Skeletal muscle satellite cell (primary cell): ENCODE measurements around the gene ZNF492.
"Not testable (repeated sequence)": the region's sequence is repeated elsewhere in the genome, so short reads cannot be mapped to it uniquely, and the experiment has no call there.

Experiments used
- H3K27me3 ChIP-seq: 2 replicates; pipeline ENCODE4 v1.7.0; 2013; ENCODE audit warnings: low read length; ENCODE audit not compliant: control insufficient read depth, insufficient read depth
- H3K36me3 ChIP-seq: 2 replicates; pipeline ENCODE4 v1.7.0; 2013; ENCODE audit warnings: mild to moderate bottlenecking, control low read depth, low read length; ENCODE audit not compliant: insufficient read depth
- H3K4me1 ChIP-seq: 2 replicates; pipeline ENCODE4 v1.7.0; 2013; ENCODE audit warnings: low read length; ENCODE audit not compliant: control insufficient read depth, insufficient read depth
- H3K4me2 ChIP-seq: 2 replicates; pipeline ENCODE4 v1.7.0; 2013; ENCODE audit warnings: mild to moderate bottlenecking, low read length
- H3K4me3 ChIP-seq: 2 replicates; pipeline ENCODE4 v1.7.0; 2013; ENCODE audit warnings: low read length
- H3K9ac ChIP-seq: 2 replicates; pipeline ENCODE4 v1.7.0; 2013; ENCODE audit warnings: mild to moderate bottlenecking, low read depth, low read length, moderate library complexity
- H3K9me3 ChIP-seq: replicated peaks from 2 replicates; pipeline ENCODE4 v1.7.0; 2013; ENCODE audit warnings: mild to moderate bottlenecking, control low read depth, low read length

The ZNF492 gene

DNA sequence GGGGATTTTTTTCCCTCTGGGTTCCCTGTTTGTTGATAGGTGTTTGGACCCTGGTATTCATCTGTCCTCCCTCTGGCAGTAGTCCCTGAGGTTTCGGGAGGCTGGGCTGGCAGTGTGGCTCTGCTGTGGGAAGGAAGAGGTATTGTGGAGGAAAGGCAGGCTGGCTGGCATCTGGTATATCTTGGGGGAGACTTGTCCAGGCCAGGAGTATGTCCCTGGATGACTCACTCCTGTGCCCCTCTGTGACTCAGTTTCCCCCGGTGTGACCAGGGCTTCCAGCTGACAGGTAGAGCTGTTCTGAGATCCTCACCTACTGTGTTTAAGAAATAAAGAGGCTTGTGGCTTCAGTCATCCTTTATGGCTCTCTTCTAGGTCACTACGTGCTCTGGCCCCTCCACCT, 14.2 kb upstream of the ZNF492 start:
- Histone ChIP-seq H3K9me3 (peaks cover 3% of the 10 kb centered on the region), H3K4me2 (no peak overlapping the region), H3K9ac (no peak overlapping the region), H3K27me3 (no peaks in the 10 kb centered on the region), H3K4me3 (no peak overlapping the region), H3K4me1 (no peaks in the 10 kb centered on the region), H3K36me3 (no peaks in the 10 kb centered on the region)

DNA sequence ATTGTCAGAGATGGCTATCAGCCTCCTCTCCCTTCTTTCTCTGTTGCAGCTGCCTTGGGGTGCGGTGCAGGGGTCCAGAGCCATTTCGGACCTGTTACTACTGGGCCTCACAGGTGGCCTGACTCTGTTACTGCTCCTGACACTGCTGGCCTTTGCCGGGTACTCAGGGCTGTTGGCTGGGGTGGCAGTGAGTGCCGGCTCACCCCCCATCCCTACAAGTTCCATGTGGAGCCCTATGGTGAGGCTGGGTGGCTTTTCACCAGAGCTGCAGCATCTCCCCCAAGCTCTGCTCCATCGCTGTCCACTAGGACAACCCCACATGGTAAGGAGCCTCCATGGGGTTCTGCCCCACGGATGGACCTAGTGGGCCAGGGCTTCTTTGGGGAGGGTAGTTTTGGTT, 13.7 kb upstream of the ZNF492 start:
- H3K9ac ChIP-seq: no peak overlapping the region
- no peaks in the 10 kb centered on the region for H3K4me1 ChIP-seq
- peaks cover 3% of the 10 kb centered on the region for H3K9me3 ChIP-seq
- H3K4me2 ChIP-seq: no peak overlapping the region
- H3K4me3 ChIP-seq: no peak overlapping the region
- H3K27me3 ChIP-seq: no peaks in the 10 kb centered on the region
- H3K36me3 ChIP-seq: no peaks in the 10 kb centered on the region

DNA sequence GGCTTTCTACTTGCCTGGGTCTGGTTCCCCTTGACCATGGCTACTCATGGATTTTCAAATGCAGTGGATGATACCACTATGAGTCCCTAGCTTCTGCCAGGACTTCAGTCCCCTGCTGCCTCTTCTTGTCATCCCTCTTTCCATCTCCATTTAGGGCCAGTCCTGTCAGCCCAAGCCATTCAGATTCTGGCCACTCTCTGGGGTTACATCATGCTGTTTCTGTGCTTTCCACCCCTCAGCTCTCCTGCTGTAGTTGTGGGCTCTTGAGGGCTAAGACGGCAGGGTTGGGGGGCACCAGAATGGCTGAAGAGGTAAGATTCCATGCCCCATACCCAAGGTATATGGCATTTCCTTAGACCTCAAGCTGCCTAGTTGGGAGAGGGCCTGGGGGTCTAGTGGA, 13.2 kb upstream of the ZNF492 start:
- H3K4me1 ChIP-seq: no peaks in the 10 kb centered on the region
- no peaks in the 10 kb centered on the region for H3K36me3 ChIP-seq
- peaks cover 3% of the 10 kb centered on the region for H3K9me3 ChIP-seq
- H3K27me3 ChIP-seq: no peaks in the 10 kb centered on the region
- no peak overlapping the region for H3K4me2 ChIP-seq
- no peak overlapping the region for H3K9ac ChIP-seq
- no peak overlapping the region for H3K4me3 ChIP-seq

DNA sequence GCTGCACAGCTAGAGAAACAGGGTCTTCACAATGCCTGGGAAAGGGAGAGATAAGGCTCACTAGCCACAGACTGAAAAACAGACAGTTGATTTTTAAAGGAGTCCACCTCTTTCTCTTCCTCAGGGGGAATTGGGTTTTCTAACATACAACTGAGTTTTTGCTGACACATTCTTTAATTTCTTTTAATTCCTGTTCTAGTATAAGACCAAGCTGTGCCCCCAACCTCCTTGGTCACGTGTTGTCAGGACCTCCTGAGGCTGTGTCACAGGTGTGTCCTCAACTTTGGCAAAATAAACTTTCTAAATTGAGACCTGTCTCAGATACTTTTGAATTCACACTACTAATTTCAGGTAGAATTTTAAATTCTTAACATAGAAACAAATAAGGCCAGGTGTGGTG, 12.1 kb upstream of the ZNF492 start:
- Histone ChIP-seq H3K36me3 (no peaks in the 10 kb centered on the region), H3K4me3 (no peak overlapping the region), H3K9me3 (peaks cover 3% of the 10 kb centered on the region), H3K9ac (no peak overlapping the region), H3K4me2 (no peak overlapping the region), H3K27me3 (no peaks in the 10 kb centered on the region), H3K4me1 (no peaks in the 10 kb centered on the region)

GRCh38 chr19:22622901-22623840, 11.0 kb upstream of the ZNF492 start:
- H3K4me3 ChIP-seq: no peak overlapping the region
- H3K27me3 ChIP-seq: no peaks in the 10 kb centered on the region
- H3K9me3 ChIP-seq: peaks cover 8% of the 10 kb centered on the region
- no peak overlapping the region for H3K9ac ChIP-seq
- H3K4me1 ChIP-seq: no peaks in the 10 kb centered on the region
- H3K4me2 ChIP-seq: no peak overlapping the region
- no peaks in the 10 kb centered on the region for H3K36me3 ChIP-seq

- Histone ChIP-seq H3K9ac (no peak overlapping the region), H3K4me1 (no peaks in the 10 kb centered on the region), H3K36me3 (no peaks in the 10 kb centered on the region), H3K4me2 (no peak overlapping the region), H3K27me3 (no peaks in the 10 kb centered on the region), H3K9me3 (peaks cover 11% of the 10 kb centered on the region), H3K4me3 (no peak overlapping the region)
Observed at GRCh38 chr19:22623841-22624221, 10.3 kb upstream of the ZNF492 start.

DNA sequence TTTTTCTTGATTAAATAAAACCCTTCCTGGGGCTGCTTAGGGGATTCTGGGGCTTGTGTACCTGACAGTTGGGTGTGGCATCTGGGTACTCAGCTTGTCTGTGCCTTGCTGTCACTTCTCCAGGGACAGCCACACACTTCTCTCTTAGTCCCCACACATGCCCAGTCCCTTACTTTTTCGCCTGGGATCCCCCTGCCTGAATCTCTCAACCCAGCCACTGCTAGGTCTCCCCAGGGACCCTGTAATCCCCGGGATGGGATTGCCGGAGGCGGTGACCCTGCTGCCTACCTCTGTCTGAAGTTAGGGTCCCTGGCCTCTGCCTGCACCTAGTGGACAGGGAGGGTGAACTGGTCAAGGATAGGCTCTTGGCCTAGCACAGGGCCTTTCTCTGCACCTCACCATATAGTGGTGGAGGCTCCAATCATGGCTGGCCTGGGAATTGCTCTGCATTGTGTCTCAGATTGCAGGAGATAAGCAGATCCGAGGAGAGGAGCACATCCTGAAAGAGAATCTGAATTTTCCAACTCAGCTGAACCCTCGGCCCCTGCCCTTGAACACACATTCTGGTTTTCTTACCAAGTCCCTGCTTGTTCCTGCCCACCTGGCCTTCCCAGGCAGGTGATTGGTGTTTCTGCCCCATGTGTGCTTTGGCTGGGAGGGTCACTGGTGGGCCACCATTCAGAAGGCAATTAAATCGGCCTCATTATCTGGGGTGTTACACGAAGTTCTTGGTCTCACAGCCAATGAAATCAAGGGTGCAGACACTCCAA, 8.7 kb upstream of the ZNF492 start:
- Histone ChIP-seq H3K4me2 (no peak overlapping the region), H3K4me3 (no peak overlapping the region), H3K27me3 (no peaks in the 10 kb centered on the region), H3K9me3 (peaks cover 11% of the 10 kb centered on the region), H3K4me1 (no peaks in the 10 kb centered on the region), H3K36me3 (no peaks in the 10 kb centered on the region), H3K9ac (no peak overlapping the region)

GRCh38 chr19:22627526-22627925, 6.6 kb upstream of the ZNF492 start:
- Histone ChIP-seq H3K27me3 (no peaks in the 10 kb centered on the region), H3K9me3 (peaks cover 8% of the 10 kb centered on the region), H3K4me2 (no peak overlapping the region), H3K9ac (no peak overlapping the region), H3K4me3 (no peak overlapping the region), H3K36me3 (no peaks in the 10 kb centered on the region), H3K4me1 (no peaks in the 10 kb centered on the region)

DNA sequence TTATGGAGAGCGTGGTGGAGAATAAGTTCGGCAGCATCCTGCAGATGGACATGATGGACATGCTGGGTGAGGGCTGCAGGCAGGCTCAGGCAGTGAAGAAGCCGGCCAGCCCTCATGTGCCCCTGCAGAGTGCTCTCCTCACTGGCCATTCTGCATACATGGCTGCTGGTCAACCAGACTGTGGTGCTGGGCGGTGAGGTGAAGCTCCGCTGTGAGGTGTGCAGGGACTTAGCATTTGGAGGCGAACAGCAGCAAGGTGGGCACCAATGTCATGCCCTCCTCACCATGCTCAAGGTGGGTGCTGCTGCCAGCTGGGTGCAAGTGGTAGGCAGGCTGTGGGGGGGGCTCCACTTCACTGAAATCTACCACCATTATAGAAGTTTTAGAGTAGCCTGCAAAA, 5.7 kb upstream of the ZNF492 start:
- Histone ChIP-seq H3K4me2 (no peak overlapping the region), H3K36me3 (no peaks in the 10 kb centered on the region), H3K9me3 (peaks cover 11% of the 10 kb centered on the region), H3K4me3 (no peak overlapping the region), H3K4me1 (no peaks in the 10 kb centered on the region), H3K27me3 (no peaks in the 10 kb centered on the region), H3K9ac (no peak overlapping the region)

DNA sequence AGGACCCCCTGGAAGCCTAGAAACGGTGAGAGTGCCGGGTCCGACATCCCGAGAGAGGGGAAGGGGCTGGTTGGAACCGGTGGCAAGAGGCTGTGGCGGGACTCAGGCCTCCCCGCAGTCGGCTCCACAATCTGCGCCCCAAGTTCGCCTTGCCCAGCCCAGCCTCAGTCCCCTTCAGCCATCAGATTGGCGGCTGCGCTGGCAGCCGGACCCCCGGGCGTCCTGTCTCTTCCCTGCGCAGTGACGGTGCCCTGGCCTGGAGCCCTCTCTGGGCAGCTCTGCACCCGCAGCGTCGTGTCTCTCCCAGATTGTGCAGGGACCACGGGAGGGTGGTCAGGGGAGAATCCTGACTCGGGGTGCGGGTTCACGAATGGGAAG, 315 bp downstream of the ZNF492 start:
- H3K4me2 ChIP-seq: peak overlapping the region; percentile 93
- H3K4me3 ChIP-seq: peak overlapping the region; percentile 96
- peaks cover 3% of the 10 kb centered on the region for H3K9me3 ChIP-seq
- no peaks in the 10 kb centered on the region for H3K36me3 ChIP-seq
- no peaks in the 10 kb centered on the region for H3K27me3 ChIP-seq
- H3K4me1 ChIP-seq: no peaks in the 10 kb centered on the region
- peak overlapping the region; percentile 82 for H3K9ac ChIP-seq

- H3K9ac ChIP-seq, H3K4me1 ChIP-seq, H3K4me2 ChIP-seq, H3K9me3 ChIP-seq, H3K27me3 ChIP-seq, H3K36me3 ChIP-seq, H3K4me3 ChIP-seq: not testable (repeated sequence)
Observed at GRCh38 chr19:22685493-22685892, 51.4 kb downstream of the ZNF492 start.
